ENCODE data around the gene SLCO2B1.
"Not testable (repeated sequence)": the region's sequence is repeated elsewhere in the genome, so short reads cannot be mapped to it uniquely, and the experiment has no call there.

DNA sequence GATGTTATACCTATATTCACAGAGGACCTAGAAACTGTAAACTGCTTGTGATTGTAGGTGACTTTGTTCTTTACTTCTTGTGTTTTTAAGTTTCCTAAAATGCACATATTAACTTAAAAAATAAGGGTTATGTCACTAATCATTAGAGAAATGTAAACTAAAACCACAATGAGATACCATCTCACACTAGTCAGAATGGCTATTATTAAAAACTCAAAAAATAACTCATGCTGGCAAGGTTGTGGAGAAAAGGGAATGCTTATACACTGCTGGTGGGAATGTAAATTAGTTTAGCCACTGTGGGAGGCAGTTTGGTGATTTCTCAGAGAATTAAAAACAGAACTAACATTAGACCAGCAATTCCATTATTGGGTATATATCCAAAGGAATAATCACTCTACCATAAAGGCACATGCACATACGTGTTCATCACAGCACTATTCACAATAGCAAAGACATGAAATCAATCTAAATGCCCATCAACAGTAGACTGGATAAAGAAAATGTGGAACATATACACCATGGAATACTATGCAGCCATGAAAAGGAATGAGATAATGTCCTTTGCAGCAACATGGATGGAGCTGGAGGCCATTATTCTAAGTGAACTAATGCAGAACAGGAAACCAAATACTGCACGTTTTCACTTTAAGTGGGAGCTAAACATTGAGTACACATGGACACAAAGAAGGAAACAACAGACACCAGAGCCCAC is 44.8 kb upstream of the SLCO2B1 start:
- not testable (repeated sequence) for TF ChIP-seq NR1H2, HMGA2, TEAD4, PRDM15, HMGXB4, ETV6, MLX, TEAD1 (CRISPR knock-in tag; IDR thresholded peaks at IDR 0.05)
- TF ChIP-seq, protein P1, sequence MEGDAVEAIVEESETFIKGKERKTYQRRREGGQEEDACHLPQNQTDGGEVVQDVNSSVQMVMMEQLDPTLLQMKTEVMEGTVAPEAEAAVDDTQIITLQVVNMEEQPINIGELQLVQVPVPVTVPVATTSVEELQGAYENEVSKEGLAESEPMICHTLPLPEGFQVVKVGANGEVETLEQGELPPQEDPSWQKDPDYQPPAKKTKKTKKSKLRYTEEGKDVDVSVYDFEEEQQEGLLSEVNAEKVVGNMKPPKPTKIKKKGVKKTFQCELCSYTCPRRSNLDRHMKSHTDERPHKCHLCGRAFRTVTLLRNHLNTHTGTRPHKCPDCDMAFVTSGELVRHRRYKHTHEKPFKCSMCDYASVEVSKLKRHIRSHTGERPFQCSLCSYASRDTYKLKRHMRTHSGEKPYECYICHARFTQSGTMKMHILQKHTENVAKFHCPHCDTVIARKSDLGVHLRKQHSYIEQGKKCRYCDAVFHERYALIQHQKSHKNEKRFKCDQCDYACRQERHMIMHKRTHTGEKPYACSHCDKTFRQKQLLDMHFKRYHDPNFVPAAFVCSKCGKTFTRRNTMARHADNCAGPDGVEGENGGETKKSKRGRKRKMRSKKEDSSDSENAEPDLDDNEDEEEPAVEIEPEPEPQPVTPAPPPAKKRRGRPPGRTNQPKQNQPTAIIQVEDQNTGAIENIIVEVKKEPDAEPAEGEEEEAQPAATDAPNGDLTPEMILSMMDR (IDR thresholded peaks at IDR 0.05): not testable (repeated sequence)
- TF ChIP-seq, protein P2, sequence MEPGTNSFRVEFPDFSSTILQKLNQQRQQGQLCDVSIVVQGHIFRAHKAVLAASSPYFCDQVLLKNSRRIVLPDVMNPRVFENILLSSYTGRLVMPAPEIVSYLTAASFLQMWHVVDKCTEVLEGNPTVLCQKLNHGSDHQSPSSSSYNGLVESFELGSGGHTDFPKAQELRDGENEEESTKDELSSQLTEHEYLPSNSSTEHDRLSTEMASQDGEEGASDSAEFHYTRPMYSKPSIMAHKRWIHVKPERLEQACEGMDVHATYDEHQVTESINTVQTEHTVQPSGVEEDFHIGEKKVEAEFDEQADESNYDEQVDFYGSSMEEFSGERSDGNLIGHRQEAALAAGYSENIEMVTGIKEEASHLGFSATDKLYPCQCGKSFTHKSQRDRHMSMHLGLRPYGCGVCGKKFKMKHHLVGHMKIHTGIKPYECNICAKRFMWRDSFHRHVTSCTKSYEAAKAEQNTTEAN (CRISPR knock-in tag; IDR thresholded peaks at IDR 0.05): not testable (repeated sequence)
